HG02678 (cell line): Measurements from ENCODE around the gene HOXC11.

Experiments
- ATAC-seq: cut with Tn5 transposase; IDR thresholded peaks from one replicate; pipeline ENCODE4 v1.9.1; 2021; ENCODE audit warnings: mild to moderate bottlenecking, moderate library complexity; ENCODE audit not compliant: unreplicated experiment

Gene HOXC11

GRCh38 chr12:53983950-53984572, 11.1 kb downstream of the HOXC11 start:
- ATAC-seq, result no peak

- ATAC-seq, result no peak
Measured at GRCh38 chr12:53984901-53985691, 12.2 kb downstream of the HOXC11 start, which contains the start of gene HOXC10. HOXC10 (plus strand) TSS chr12:53985146; CDS start chr12:53985260, 114 bp downstream.

DNA sequence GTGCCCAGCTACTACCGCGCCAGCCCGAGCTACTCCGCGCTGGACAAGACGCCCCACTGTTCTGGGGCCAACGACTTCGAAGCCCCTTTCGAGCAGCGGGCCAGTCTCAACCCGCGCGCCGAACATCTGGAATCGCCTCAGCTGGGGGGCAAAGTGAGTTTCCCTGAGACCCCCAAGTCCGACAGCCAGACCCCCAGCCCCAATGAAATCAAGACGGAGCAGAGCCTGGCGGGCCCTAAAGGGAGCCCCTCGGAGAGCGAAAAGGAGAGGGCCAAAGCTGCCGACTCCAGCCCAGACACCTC, 12.7 kb downstream of the HOXC11 start:
- no peak for ATAC-seq

GRCh38 chr12:53985994-53986685, 13.2 kb downstream of the HOXC11 start:
- no peak for ATAC-seq

- ATAC-seq, result no peak
Measured at GRCh38 chr12:53986686-53987483, 14.0 kb downstream of the HOXC11 start.

DNA sequence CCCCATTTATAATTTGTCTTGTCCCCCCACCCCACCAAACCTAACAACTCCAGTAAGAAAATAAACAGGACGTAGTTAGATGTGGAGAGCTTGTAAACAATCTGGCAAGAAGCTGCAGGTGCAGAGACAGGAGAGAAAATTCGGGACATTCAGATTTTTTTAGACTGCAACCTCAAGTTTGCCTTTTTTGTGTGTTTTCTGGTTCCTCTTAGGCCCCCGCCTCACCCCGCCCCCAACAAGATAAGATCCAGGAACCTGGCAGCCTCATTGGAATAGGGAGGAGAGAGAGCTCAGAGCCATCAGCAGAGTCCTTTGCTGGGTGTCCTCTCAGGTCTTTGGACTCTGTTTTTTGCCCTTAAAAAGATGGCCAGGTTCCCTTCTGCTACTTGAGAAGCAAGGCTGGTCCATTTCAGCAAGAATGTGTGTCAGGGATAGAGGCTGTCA, 14.9 kb downstream of the HOXC11 start:
- no peak for ATAC-seq

DNA sequence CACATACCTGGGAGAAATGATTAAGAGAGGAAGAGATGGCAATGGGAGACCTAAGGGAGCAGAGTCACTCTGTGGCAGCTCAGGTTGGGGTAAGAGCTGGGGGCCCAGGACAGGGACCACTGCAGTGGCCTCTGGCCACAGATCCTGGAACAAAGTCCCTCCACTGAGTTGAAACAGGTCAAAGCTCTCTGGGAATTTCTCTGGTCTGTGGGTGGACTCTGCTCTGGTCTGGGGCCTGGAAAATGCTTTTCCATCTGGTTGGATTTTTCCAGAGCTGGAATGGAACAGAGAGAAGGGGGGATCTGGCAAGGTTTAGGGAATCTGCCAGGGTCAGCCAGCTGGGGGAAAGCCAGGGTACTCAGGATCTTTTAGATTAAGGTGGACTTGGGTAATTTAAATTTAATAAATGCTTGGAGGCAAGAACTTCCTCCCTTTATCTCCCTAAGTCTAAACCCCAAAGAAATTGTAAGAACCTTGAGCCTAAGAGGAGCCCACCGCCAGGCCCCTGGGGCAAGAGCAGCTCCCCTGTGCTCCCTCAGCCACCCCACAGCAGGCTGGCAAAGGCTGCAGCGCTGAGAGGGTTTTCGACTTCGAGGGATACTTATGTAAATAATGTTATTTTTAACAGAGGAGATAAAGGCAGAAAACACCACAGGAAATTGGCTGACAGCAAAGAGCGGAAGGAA, 15.8 kb downstream of the HOXC11 start:
- ATAC-seq, result no peak

GRCh38 chr12:53989227-53990113, 16.5 kb downstream of the HOXC11 start:
- ATAC-seq, result no peak

DNA sequence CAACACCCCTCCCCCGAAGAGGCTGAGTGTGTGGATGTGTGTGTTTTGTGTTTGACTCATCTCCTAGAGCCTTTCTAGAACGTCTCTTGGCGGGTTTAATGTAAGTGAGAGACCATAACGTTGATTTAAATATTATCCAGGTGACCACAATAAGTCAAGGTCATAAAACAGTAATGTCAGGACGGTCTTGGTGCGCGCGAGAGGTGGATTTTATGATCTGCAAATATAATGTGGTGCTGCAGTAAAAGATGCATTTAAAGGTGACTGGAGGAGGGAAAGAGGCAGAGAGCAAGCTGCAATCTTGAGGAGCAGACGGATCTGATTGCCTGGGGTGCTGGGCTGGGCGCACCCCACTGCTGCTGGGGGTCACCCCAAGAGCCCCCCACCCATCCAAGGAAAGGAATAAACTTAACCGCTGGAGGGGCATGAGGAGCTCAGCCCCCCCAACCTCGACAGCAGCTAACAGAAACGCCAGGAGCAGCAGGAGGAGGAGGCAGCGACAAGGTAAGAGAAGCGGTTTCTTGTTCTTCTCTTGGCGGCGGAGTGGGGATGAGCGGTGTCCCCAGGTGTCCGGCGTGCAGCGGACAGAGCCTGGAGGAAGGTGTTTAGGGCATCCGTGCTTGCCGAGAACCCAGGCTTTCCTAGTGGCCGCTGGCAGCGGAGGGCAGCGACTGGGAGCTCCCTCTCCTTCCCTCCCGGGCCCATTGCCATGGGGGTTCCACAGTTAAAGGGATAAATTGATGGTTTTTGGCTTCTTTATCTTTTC, 17.6 kb downstream of the HOXC11 start:
- no peak for ATAC-seq

DNA sequence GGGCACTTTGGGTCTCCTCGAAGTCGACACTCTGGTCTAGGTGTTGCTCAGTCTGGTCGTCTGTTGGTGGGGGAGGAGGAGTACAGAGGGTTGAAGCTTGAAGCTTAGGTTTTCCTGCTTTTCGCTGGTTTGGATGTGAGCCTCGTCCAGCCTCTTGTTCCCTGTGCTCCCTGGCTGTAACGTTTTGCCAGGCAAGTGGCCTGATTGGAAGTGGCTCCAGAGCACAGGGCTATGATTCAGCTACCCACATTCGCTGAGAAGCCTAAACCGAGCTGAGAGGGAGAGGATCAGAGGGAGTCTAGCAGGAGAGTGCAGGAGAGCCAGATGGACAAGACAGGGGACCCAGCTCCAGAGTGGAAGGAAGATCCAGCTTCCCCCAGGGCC, 18.1 kb downstream of the HOXC11 start:
- ATAC-seq, result no peak

DNA sequence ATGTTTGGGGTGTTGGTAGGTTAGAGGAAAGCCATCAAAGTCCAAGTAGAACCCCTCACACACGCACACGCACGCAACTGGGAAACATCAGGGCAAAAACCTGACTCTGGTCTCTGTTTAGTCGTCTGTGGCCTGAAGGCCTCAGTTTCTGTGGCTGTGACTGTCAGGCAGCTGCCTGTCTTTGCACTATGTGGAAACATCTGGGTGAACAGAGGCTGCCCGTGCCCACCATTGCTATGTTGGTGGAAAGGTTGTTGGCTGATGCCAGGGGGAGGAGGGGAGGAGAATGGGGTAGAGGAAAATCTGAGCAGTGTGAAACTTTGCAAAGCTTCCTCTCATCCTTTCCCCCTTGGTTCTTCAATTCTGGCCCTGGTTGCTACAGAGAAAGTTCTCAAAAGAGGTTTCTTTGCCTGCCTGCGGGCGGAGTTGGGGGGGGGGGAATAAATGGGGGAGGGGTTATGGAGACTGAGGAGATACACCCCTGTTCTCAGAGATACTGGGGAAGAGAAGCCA, 19.5 kb downstream of the HOXC11 start:
- ATAC-seq, result no peak

DNA sequence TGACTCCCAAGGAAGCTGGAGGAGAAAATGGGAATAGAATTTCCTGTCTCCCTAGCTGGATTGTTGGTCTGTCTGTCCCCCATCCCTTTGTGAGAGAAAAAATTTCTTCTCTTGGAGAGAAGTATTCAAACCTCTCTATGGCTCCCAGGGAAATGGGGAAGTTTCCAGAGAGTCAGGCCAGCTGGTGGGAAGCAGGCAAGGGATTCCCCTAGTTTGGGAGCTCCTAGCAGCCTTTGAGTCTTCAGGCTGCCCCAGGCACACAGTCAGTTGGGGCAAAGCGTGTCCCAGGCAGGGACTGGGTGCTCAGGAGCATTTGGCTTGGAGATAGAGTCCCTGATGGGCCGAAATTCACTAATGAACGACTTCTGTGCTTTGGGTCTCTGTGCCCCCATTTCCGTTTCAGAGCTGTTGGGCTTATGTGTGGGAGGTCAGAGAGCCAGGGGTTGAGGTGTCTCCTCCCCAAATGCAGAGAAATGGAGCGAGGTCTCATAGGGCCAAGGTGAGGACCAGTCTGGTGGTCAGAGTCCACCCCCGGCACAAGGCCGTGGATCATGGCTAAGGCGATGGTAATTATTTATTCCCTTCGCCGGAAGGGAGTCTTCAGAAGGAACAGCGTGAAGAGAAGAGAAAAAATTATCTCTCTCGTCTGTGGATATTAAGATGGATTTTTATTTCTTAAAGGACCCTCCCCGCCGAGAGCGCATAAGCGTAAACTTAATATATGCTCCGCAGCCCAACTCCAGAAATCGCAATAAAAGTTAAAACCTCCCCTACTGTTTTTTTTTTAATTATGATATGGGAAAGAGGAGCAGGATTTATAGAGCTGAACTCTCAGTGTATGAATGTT, 20.5 kb downstream of the HOXC11 start:
- no peak for ATAC-seq

- ATAC-seq, result no peak
Measured at GRCh38 chr12:53994009-53994263, 21.0 kb downstream of the HOXC11 start.

DNA sequence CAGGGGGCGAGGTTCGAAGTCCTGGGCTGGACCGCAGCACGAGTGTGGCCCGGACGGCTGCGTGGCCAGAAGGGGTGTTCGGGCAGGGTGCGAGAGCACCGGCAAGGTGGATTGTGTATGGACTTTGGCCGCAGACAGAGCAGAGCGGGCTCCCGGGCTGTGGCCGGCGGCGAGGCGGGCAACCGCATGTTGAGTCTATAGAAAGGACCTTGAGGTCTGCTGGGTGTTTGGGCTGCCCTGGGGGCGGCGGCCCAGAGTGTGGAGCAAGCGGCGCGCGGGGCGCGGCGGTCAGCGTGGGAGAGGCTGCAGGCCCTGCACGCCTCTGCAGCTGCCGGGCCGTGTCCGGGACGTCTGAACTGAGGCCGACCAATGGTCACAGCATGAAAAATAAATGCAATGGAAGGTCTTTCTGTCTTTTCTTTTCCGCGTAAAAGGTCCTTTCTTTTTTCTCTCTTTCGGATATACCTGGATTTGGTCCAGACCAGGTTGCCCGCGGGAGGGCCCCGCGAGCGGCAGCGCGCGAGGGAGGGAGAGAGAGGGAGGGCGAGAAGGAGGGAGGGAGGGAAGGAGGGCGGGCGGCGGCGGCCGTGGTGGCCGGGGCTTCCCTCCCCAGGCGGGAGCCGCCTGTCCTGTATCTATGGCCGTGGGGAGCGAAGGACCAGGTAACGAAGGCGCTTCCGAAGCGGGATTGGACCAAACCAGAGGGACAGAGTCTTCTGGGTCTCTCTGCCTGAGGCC, 21.5 kb downstream of the HOXC11 start:
- no peak for ATAC-seq

GRCh38 chr12:53995002-53995377, 22.1 kb downstream of the HOXC11 start:
- no peak for ATAC-seq

GRCh38 chr12:53995378-53996239, 22.7 kb downstream of the HOXC11 start:
- ATAC-seq, result no peak
